Gastrocnemius medialis (tissue), 4 donors: ENCODE measurements around the gene ROR1.

Source experiments
- CTCF ChIP-seq, 5 experiments: fragments of 450-650 bp in 3 of 5; fragments of 200-600 bp in 2 of 5; sonication (generic) in 2 of 5; IDR thresholded peaks in 4 of 5; conservative IDR thresholded peaks in 1 of 5; 1 replicate in 4 of 5; 2 replicates in 1 of 5; pipeline ENCODE4 v1.5.1; 2016 to 2019; ENCODE audit warnings: antibody characterized with exemption in 5 of 5, mild to moderate bottlenecking in 3 of 5, moderate library complexity in 3 of 5
- POLR2A ChIP-seq, 2 donors: fragments of 450-650 bp; IDR thresholded peaks; one replicate each; pipeline ENCODE4 v1.6.1; 2017; ENCODE audit warnings: antibody characterized with exemption in 2 of 2, mild to moderate bottlenecking in 2 of 2, moderate library complexity in 2 of 2

- TF ChIP-seq CTCF (IDR thresholded peaks at IDR 0.05 in 4 of 5, conservative IDR thresholded peaks at IDR 0.05 in 1 of 5) (no peak), POLR2A (IDR thresholded peaks at IDR 0.05) (no peak)
These were observed 18.3 kb downstream of the ROR1 start for GRCh38 chr1:63792152-63792551.
